ENCODE measurements around the gene DDI2.

The DDI2 gene

DNA sequence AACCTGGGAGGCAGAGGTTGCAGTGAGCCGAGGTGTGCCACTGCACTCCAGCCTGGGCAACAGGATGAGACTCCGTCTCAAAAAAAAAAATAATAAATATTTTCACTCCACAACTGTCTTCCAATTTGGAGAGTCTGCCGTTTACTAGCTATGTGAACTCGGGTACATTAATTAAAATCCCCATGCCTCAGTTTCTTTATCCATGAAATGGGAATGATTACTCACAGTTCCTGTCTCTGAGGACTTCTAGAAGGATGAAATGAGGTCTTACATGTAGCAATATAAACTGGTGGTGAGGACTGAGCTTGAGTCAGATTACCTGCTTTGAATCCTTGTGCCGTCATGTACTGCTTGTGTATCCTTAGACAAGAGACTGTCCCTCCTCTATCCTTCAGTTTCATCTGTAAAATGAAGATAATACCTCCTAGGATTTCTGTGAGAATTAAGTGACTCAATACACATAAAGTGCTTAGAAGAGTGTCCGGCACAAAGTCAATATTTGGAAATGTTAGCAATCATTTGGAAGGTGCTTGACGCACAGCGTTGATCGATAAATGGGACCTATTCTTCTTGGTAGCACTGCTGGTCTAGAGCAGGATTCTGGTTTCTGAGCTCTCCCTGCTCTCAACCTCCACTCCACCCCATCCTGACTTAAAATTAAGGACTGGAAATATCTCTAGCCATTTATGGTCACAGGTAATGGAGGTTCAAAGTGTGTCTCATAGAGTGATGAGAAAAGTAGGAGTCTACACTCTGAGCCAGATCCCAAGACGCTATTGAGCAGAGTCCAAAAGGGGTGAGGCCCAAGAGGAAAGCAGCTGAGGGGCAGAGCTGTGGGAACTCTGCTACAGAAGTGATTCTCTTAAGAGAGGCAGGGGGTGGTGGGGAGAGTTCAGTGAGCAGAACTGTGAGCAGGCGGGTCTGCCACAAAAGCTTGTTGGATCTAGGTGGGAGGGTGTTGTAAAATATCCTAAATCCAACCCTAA is 11.6 kb upstream of the DDI2 start:
- DNase-seq (ENCODE audit: low read depth in 1 of 2, low spot score in 1 of 2) = no peak

- no peak for DNase-seq (ENCODE audit: low read depth in 1 of 2, low spot score in 1 of 2)
Observed at GRCh38 chr1:15609631-15610030, 7.6 kb upstream of the DDI2 start.

GRCh38 chr1:15610167-15610566 is 7.1 kb upstream of the DDI2 start:
- no peak for DNase-seq (ENCODE audit: low read depth in 1 of 2, low spot score in 1 of 2)

DNA sequence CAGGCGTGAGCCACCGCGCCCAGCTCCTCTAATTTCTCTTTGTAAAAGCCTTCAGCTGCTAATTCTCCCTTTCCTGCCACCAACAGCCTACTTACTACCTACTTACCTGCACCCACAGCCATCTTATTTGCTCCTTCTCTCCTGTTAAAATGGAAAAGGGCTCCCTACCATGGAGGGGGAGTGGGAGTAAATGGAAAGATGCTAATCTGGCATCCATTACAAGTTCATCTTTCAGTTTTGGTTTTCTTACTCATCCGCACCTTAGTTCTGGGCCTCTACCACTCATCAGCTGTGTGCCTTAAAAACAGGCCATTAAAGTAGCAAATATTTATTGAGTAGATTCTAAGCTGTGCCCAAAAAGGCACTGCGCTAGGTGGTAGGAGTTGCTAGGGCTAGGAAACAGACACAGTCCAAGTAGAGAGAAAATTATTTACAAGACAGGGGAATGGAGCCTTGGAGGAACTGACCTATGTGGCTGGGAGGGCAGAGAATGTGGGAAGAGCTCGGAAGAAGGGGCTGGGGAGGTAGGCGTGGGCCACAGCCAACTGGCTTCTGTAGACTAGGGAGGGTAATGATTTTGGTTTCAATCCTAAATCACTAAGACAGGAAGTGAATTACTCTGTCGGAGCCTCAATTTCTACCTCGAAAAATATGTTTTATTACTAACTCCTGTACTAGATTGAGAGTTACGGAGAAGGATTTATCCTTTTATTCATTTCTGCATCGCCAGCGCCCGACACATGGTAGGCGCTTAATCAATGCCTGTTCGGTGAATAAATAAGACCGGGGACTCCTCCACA is 685 bp upstream of the DDI2 start:
- no peak for DNase-seq (ENCODE audit: low read depth in 1 of 2, low spot score in 1 of 2)

GRCh38 chr1:15618077-15618654 is 908 bp downstream of the DDI2 start:
- no peak for DNase-seq (ENCODE audit: low read depth in 1 of 2, low spot score in 1 of 2)

DNA sequence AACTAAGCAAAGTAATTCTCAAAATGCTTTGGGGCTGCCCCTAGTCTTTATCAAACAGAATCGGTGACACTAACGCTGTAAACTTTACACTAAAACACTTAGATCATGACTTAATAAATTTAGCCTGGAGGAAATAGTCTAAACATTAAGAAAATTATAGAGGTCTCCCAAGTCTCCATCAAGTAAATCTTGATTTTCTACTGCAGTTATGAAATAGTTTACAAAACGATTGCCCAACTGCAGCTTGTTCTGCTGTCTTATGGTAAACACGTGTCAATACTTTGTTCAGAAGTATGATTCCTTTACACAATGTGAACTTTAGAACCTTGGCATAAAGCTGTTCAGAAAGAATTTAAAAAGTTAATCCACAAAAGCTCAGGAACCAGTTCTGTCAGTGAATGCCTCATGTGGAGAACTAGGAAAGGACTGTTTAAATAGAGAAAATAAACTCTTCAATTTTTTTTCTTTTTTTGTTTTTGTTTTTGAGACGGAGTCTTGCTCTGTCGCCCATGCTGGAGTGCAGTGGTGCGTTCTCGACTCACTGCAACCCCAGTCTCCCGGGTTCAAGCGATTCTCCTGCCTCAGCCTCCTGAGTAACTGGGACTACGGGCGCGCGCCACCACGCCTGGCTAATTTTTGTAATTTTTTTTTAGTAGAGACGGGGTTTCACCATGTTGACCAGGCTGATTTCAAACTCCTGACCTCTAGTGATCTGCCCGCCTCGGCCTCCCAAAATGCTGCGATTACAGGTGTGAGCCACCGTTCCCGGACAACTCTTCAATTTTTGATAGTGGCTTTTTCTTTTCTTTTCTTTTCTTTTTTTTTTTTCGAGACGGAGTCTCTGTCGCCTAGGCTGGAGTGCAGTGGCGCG is 1.6 kb downstream of the DDI2 start:
- DNase-seq (ENCODE audit: low read depth in 1 of 2, low spot score in 1 of 2) = no peak

- no peak for DNase-seq (ENCODE audit: low read depth in 1 of 2, low spot score in 1 of 2)
Observed at GRCh38 chr1:15620155-15620545, 2.9 kb downstream of the DDI2 start.

- no peak for DNase-seq (ENCODE audit: low read depth in 1 of 2, low spot score in 1 of 2)
Observed at GRCh38 chr1:15620902-15621682, 3.8 kb downstream of the DDI2 start.

- DNase-seq (ENCODE audit: low read depth in 1 of 2, low spot score in 1 of 2) = no peak
Observed at GRCh38 chr1:15621975-15622374, 4.7 kb downstream of the DDI2 start.

DNA sequence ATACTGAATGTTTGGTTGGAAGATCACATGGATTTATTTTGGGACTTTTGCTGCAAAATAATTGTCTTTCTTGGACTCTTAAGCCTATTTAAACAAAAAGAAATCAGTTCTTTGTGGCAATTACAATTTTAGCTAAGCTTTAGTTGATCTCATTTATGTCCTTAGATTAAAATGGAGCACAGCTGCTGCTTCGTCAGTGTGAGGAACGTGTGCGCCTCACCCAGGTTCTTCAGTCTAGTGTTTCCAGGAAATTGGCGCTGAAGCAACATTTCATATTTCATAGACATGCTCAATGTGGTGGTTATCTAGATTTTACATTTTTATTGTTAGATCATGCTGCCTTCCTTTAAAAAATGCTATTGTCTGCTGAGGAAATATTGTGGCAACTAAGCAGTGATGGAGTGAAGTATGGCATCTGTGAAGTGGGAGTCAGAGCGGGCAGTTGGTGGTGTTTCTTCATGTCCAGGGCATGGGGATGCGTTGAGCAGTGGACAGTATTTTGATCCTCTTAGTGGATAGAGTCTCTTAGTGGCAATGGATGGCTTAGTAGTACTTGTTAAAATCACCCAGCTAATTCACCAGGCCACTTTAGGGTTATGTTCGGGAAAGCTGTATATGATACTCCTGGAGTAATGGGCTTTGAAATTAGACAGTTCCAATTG is 5.6 kb downstream of the DDI2 start:
- DNase-seq (ENCODE audit: low read depth in 1 of 2, low spot score in 1 of 2) = no peak

- DNase-seq (ENCODE audit: low read depth in 1 of 2, low spot score in 1 of 2) = no peak
Observed at GRCh38 chr1:15623435-15623834, 6.2 kb downstream of the DDI2 start.

DNA sequence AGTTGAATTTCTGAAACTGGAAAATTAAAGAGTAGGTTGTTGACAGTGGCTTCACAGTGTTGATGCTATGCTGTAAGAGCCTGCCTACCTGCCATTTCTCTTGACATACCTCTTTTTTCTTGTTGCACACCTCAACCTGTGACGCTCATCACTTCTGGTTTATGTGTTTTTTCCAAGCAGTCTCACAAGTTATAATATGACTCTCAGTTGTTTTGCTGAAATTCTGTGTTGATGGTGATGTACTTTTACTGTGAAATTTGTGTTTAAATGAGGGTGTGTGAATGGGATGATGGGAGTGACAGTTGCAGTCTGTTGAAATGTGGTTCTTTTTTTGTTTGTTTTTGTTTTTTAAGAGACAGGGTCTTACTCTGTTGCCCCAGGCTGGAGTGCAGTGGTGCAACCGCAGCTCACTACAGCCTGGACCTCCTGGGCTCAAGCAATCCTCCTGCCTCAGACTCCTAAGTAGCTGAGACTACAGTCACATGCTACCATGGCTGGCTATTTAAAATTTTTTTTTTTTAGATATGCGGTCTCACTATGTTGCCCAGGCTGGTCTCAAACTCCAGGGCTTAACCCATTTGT is 7.0 kb downstream of the DDI2 start:
- no peak for DNase-seq (ENCODE audit: low read depth in 1 of 2, low spot score in 1 of 2)

- DNase-seq (ENCODE audit: low read depth in 1 of 2, low spot score in 1 of 2) = no peak
Observed at GRCh38 chr1:15625056-15625917, 8.0 kb downstream of the DDI2 start.

GRCh38 chr1:15626269-15626950 is 9.2 kb downstream of the DDI2 start:
- DNase-seq (ENCODE audit: low read depth in 1 of 2, low spot score in 1 of 2) = no peak

DNA sequence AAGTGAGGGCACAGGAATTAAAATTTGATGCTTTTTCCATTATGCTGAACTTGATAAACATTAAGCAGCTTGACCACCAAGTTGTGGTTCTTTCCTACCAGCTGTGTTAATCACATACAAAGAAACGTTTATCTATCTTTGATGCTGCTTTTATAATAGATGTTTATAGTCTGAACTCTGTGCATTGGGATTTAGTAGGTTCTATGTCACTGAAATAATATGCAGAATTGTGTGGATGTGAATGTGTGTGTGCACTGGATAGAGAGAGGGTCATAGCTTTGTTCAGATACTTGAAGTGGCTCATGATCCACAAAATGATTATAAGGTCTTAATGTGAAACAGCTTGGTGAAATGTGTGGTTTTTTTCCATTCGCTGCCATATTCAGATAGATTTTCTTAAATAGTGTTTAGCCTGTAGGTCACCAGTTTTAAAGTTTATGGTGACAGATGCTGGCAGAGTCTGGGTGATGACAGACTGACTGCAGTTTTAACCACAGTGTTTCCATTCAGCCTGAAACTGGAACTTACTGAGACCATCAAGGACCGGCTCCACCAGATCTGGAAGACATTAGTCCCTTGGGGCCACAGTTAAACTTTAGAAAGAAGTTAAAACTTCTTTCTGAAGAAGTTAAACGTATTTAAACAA is 10.2 kb downstream of the DDI2 start:
- DNase-seq (ENCODE audit: low read depth in 1 of 2, low spot score in 1 of 2) = no peak

GRCh38 chr1:15628003-15628402 is 10.7 kb downstream of the DDI2 start:
- no peak for DNase-seq (ENCODE audit: low read depth in 1 of 2, low spot score in 1 of 2)

DNA sequence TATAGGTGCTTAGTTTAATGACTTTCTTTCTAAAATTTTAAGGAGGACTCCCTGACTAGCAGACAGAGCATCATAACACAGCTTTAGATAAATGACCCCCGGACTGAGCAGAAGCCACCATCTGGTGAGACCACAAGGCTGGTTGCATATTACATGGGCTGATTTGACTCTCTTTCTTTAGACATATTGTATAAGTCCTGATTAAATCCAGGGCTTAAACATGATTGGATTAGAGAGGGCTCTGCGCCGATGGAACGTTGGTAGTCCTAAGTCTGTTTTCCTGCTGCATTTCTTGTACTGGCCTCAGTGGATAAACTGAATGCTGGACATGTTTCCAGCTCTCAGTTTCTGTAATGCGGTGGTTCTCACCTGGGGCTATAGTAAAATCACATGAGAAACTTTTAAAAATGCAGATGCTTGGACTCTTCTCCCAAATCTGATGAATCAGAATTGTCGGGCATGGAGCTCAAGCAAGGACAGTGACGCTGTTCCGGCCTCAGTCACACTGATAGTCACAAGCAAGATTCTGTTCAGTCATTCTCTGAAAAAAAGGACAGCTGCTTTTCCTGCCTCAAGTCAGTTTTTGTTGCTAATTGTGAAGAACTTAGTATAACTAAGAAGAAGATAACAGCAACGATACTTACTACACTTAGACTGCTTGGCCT is 16.6 kb downstream of the DDI2 start:
- DNase-seq (ENCODE audit: low read depth in 1 of 2, low spot score in 1 of 2) = no peak

All from activated CD4-positive, alpha-beta T cell treated with anti-CD3 and anti-CD28 coated beads, Interleukin-2, amount 50 U/mL, for 24 hours (primary cell).